ENCODE measurements around the gene CA5A. TPM values are rescaled to one million over a fixed set of nuclear protein-coding genes. Genes with fewer than 3 reads are reported as not detected.
A peak's percentile ranks its signal among the peaks of the same experiment; 100 is the strongest.
"Not testable (repeated sequence)": the region's sequence is repeated elsewhere in the genome, so short reads cannot be mapped to it uniquely, and the experiment has no call there.

The CA5A gene
- total and polyA plus RNA-seq, 12 donors = 0.15 to 0.65 (median 0.29) TPM; not detected in 7

DNA sequence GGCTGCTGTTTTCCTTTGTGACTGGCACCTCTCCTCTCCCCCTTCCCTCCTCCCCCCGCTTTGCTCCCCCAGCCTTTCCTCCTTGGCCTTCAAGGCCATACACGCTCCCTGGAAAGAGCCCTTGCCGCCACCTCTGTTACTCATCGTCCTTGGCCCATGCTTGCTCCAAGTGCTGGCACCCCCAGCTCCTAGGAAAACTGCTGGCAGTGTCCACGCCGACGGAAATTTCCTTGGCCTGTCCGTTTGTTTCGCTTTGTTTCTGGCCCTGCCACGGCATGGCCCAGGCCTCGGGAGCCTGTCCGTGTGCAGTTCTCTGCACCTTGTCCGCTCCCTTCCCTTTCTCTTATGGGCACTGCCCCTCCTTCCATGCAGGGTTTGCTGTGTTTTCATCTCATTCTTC lies 18.0 kb downstream of the CA5A start:
- Histone ChIP-seq H3K9me3 (no peaks in the 10 kb centered on the region), H3K4me1 (peaks cover 0 to 19% (median 6%) of the 10 kb centered on the region in 9 donors), H3K4me3 (peak overlapping the region in 3 of 10 donors; percentile 5 to 20 (median 11)), H3K27ac (peak overlapping the region in 3 of 10 donors; percentile 15 to 16 (median 15)), H3K27me3 (no peaks in the 10 kb centered on the region), H3K36me3 (no peaks in the 10 kb centered on the region)
- no peak for DNase-seq
- intact Hi-C loops (cut with DNase I) = no loop called here
- ATAC-seq = peak in 1 of 8 donors; percentile 19
- 70 to 83% methylated on average over 13 of the region's 13 CpGs for WGBS, 2 donors
- TF ChIP-seq, protein P1, sequence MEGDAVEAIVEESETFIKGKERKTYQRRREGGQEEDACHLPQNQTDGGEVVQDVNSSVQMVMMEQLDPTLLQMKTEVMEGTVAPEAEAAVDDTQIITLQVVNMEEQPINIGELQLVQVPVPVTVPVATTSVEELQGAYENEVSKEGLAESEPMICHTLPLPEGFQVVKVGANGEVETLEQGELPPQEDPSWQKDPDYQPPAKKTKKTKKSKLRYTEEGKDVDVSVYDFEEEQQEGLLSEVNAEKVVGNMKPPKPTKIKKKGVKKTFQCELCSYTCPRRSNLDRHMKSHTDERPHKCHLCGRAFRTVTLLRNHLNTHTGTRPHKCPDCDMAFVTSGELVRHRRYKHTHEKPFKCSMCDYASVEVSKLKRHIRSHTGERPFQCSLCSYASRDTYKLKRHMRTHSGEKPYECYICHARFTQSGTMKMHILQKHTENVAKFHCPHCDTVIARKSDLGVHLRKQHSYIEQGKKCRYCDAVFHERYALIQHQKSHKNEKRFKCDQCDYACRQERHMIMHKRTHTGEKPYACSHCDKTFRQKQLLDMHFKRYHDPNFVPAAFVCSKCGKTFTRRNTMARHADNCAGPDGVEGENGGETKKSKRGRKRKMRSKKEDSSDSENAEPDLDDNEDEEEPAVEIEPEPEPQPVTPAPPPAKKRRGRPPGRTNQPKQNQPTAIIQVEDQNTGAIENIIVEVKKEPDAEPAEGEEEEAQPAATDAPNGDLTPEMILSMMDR (IDR thresholded peaks at IDR 0.05) = no peak

DNA sequence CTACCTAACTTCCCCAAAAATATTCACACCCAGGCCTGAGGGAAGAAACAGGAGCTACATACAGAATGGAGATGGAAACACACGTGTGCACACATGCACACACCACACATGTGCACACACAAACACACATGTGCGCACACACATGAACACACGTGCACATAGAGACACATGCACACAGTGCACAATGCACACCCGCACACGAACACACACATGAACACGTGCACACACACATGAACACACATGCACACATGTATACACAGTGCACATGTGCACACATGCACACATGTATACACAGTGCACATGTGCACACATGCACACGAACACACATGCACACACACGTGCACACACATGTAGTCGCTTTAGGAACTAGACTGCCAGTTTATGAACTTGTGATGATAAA lies 18.8 kb downstream of the CA5A start:
- Histone ChIP-seq H3K27me3 (no peaks in the 10 kb centered on the region), H3K9me3 (no peaks in the 10 kb centered on the region), H3K4me1 (peaks cover 0 to 13% (median 5%) of the 10 kb centered on the region in 9 donors), H3K4me3 (no peak overlapping the region), H3K36me3 (no peaks in the 10 kb centered on the region), H3K27ac (no peak overlapping the region)
- intact Hi-C loops (cut with DNase I) = no loop called here
- ATAC-seq (no peak), DNase-seq (no peak)
- WGBS, 2 donors = 73 to 90% methylated on average over 9 of the region's 9 CpGs
- TF ChIP-seq, protein P1 (IDR thresholded peaks at IDR 0.05) = no peak

DNA sequence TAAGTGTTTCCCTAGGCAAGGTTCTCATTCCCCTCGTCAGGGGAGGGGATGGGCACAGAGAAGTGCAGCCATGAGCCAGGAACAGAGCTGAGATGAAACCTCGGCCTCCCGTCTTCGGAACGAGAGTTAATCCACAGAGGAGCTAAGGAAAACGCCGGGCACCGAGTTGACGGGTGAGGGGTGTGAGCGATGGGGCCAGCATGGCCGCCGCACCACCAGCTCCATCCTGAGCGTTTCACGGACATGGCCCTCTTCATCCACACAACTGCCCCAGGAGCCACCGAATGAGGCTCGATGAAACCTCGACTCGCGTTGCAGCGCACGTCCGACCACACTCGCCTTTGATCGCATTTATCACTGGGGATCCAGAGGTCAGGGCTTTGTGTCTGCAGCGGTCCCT lies 21.5 kb downstream of the CA5A start:
- ATAC-seq (no peak), DNase-seq (no peak)
- Histone ChIP-seq H3K27me3 (no peaks in the 10 kb centered on the region), H3K9me3 (no peaks in the 10 kb centered on the region), H3K4me3 (no peak overlapping the region), H3K4me1 (peaks cover 0 to 19% (median 6%) of the 10 kb centered on the region in 9 donors), H3K36me3 (no peaks in the 10 kb centered on the region), H3K27ac (no peak overlapping the region)
- TF ChIP-seq, protein P1 (IDR thresholded peaks at IDR 0.05) = no peak
- intact Hi-C loops (cut with DNase I) = no loop called here
- 92 to 94% methylated on average over 25 of the region's 25 CpGs for WGBS, 2 donors

DNA sequence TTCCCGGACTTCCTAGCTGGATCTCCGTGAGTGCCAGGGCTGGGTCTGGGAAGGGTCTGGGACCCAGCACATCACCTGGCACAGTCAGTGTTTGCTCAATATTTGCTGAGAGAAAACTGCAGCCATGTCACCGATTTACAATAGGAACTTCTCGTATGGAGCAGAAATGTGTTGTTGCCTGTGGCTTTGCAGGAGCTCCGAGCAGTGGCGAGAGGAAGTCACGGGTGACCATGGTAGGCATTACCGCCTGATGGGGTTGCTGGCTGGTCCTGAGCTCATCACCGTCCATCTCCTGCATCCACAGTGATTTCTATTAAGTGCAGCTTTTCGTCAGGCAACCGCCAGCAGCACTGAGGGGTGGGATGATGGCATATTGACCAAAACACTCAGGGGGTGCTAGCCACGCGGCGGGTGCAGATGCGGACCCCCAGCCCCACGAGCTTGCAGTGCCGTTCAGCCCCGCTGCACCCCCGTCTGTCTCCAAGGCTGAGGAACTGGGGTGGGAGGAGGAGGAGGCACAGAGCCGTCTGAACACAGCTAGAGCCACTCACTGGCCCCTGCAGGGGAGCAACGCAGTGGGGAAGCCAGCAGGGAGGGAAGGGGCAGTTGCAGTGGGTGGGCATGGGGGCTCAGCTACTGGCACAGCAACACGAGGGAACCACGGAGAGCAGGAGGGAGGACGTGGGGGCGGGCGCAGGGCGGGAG lies 22.2 kb downstream of the CA5A start:
- H3K27me3 ChIP-seq; ATAC-seq; H3K36me3 ChIP-seq; H3K9me3 ChIP-seq; DNase-seq; H3K27ac ChIP-seq; H3K4me3 ChIP-seq; intact Hi-C loops (cut with DNase I): not testable (repeated sequence)
- WGBS, 2 donors = 76 to 80% methylated on average over 24 to 27 of the region's 27 CpGs
- H3K4me1 ChIP-seq = peaks cover 0 to 19% (median 6%) of the 10 kb centered on the region in 9 donors

DNA sequence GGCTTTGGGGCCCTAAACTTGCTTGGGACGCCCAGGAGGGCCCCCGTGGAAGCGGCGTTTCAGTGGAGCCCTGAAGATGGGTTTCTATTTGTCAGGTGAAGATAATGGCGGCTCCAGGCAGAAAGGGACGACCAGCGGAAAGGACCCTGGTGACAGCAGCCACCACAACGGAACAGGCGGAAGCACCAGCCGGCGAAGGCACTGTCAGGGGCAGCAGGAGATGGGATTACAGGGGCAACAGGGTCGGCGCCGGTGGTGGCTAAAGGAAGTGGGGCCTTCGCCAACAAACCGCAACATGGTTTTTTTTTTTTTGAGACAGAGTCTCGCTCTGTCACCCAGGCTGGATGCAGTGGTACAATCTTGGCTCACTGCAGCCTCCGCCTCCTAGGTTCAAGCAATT lies 23.6 kb downstream of the CA5A start:
- H3K27ac ChIP-seq; ATAC-seq; H3K4me3 ChIP-seq; H3K36me3 ChIP-seq; DNase-seq; H3K9me3 ChIP-seq; intact Hi-C loops (cut with DNase I): not testable (repeated sequence)
- 79 to 82% methylated on average over 18 of the region's 18 CpGs for whole genome bisulfite sequencing, 2 donors
- Histone ChIP-seq H3K4me1 (peaks cover 0 to 13% (median 5%) of the 10 kb centered on the region in 9 donors), H3K27me3 (peaks cover 0 to 15% (median 0%) of the 10 kb centered on the region in 7 donors)

DNA sequence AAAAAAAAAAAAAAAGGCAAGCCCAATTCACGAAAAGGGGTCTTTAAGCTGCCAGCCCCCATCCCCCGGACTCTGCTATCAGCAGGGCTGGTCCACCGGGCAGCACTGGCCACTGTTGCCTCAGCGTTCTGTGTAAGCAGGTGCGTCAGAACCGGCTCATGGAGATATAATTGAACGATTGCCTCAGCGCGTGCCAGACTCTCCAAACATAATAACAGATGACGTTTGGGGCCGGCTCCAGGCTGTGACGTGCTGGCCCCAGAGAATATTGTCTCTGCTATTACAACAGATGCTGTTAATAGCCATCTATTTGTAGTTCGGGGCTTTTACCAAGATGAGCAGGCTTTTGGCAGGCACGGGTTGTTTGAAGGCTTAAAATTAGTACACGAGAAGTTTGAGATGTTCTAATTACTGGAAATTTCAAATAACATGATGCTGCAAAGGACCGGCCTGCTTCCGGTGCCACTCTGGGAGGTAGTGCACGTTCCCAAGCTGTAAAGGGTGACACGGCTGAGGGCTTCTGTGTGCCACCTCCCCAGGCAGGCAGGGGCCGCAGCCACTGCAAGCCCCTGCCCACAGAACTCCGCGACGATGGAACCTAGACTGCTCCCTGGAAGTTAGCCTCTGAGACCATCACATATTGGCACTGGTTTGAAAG lies 25.1 kb downstream of the CA5A start:
- Histone ChIP-seq H3K27me3 (peaks cover 0 to 21% (median 0%) of the 10 kb centered on the region in 7 donors), H3K4me1 (peaks cover 0 to 13% (median 5%) of the 10 kb centered on the region in 9 donors), H3K27ac (peak overlapping the region; percentile 60 to 88 (median 73))
- H3K4me3 ChIP-seq; H3K36me3 ChIP-seq; intact Hi-C loops (cut with DNase I); H3K9me3 ChIP-seq: not testable (repeated sequence)
- WGBS, 2 donors = 27 to 44% methylated on average over 23 of the region's 23 CpGs
- ATAC-seq = peak; percentile 89 to 97 (median 96)
- peak; percentile 81 to 91 for DNase-seq
